GM19463 (cell line): ENCODE results near the gene MRPS35.

Source experiments
- ATAC-seq: cut with Tn5 transposase; IDR thresholded peaks from one replicate; pipeline ENCODE4 v1.9.1; 2021; ENCODE audit warnings: mild to moderate bottlenecking, moderate library complexity; ENCODE audit not compliant: unreplicated experiment

Gene MRPS35

GRCh38 chr12:27771481-27772327, 61.1 kb downstream of the MRPS35 start:
- ATAC-seq: no peak

DNA sequence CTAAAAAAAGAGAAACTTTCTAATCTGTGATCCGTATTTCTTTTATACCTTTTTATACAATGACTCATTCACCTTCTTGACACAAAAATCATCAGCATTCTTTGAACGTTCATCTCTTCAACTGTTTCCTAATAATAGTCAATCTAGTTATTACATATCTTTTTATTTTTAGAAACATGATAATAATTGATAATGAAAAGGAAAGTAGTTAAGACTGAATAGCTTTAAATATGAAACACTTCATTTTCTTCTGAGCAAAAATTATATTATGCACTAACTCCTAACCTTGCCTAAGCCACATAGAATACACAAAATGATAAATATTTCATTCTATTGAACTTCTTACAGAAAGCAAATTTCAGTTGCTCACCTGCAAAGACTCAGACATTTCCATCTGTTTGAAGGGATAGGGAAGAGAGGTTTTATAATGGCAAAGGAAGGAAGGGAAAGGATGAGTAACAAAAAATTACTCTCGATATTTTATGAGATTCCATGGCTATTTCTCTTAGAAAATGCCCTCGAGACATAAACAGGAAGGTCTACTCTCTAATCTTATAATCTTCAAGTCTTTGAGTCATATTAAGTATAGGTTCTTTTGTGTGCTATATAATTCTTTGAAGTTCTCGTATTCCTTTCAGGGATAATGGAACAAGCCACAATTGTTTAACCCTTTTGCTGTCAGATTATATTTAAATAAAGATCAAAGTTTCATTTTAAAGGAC, 61.9 kb downstream of the MRPS35 start:
- no peak for ATAC-seq

- no peak for ATAC-seq
Observed at GRCh38 chr12:27777141-27777540, 66.5 kb downstream of the MRPS35 start.

DNA sequence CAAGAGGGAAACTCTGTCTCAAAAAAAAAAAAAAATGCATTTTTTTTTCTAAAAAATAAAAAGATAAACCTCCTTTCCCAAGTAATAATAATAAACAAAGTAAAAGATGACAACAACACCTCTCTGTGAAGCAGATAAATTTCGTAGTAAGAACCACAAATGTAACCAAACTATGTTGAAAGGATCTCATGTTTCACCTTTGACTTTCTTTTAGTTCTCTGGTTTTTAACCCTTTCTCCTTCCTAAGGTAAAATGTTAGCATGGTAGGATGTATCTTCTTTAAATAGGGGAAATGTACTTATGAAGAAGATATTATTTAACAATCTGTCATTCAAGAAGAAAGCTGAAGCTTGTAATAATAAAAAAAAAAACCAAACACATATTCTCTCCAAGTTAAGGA, 67.6 kb downstream of the MRPS35 start:
- ATAC-seq: no peak

DNA sequence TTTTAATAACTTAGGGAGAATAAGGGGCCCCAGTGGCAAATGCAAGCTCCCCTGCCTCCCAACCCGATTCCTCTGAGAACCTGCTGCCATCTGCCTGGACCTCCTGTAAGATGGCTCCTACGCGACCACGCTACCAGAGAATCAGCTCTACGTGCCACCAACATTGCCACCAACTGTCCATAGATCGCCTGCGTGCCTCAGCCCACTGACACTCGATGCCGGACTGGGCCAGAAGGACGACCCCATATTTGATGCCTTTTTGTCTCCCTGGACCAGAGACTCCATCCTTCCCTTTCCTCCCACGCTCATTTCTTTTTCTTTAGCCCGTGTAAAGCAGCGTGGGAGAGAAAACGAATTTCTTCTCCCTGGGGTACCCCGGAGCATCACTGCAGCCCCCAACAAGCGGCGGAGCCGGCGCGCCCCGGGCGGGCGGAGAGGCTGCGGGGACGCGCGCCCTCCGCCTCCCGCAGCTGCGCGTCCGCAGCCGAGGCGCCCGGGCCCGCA, 68.8 kb downstream of the MRPS35 start:
- peak; percentile 9 for ATAC-seq

DNA sequence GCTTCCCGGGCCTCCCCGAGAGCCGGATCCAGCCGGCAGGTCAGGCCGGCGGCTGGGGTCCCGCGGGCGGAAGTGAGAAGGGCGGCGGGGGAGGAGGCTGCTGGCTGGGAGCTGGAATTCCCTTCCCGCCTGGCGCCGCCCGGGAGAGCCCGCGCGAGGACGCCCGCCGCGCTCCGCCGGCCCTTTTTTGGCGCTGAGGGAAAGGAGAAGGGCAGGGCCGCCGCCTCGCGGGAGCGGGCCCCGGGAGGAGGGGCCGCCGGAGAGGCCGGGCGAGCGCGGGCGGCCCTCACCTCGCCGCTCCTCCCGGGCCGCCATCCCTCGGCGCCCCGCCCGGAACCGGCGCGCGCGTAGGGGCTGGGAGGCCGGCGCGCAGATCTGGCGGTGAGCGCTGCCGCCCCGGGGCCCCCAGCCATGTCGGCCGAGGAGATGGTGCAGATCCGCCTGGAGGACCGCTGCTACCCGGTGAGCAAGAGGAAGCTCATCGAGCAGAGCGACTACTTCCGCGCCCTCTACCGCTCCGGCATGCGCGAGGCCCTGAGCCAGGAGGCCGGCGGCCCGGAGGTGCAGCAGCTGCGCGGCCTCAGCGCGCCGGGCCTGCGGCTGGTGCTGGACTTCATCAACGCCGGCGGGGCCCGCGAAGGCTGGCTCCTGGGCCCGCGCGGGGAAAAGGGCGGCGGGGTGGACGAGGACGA, 69.4 kb downstream of the MRPS35 start, which contains the start of the genes KLHL42 and MANSC4:
TSS of gene KLHL42 (plus strand) at position 314 of the 692 bp plus-strand sequence. CDS start at position 412, 98 bp downstream.
TSS of gene MANSC4 (minus strand) at position 317 of the 692 bp plus-strand sequence. CDS start 8,960 bp downstream, outside the sequence.
- ATAC-seq: peak; percentile 73

DNA sequence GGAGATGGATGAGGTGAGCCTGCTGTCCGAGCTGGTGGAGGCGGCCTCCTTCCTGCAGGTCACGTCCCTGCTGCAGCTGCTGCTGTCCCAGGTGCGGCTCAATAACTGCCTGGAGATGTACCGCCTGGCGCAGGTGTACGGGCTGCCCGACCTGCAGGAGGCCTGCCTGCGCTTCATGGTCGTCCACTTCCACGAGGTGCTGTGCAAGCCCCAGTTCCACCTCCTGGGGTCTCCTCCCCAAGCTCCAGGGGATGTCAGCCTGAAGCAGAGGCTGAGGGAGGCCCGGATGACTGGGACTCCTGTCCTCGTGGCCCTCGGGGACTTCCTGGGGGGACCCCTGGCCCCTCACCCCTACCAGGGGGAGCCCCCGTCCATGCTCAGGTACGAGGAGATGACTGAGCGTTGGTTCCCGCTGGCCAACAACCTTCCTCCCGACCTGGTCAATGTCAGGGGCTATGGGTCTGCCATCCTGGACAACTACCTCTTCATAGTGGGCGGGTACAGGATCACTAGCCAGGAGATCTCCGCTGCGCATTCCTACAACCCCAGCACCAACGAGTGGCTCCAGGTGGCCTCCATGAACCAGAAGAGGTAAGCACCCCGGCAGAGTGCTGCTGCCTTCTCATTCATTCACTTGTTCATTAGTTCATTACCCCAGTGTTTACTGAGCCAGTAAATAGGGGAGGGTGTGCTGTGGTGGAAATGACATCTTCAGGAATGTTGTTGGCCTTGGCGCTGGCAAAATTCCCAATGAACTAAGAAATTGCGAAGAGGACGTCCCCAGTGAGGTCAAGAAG, 70.2 kb downstream of the MRPS35 start:
- peak; percentile 25 for ATAC-seq

- no peak for ATAC-seq
Observed at GRCh38 chr12:27781680-27782079, 71.0 kb downstream of the MRPS35 start.

DNA sequence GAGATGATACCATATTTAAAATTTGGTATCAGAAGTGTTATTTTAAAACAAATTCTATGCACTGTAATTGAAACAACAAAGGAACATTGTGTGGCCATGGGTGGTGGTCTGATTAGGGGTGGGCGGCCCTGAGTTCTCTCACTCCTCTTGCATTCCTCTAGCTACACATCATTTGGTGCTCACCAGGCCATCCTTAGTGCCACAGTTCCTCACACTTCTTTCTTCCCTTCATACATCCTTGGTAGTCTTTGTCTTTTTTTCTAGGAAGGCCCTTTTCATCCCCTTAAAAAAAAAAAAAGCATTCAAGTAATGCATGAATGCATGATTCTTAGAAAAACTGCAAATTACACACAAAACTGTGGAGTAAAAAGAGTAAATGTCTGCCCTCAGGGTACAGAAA, 71.8 kb downstream of the MRPS35 start:
- no peak for ATAC-seq

DNA sequence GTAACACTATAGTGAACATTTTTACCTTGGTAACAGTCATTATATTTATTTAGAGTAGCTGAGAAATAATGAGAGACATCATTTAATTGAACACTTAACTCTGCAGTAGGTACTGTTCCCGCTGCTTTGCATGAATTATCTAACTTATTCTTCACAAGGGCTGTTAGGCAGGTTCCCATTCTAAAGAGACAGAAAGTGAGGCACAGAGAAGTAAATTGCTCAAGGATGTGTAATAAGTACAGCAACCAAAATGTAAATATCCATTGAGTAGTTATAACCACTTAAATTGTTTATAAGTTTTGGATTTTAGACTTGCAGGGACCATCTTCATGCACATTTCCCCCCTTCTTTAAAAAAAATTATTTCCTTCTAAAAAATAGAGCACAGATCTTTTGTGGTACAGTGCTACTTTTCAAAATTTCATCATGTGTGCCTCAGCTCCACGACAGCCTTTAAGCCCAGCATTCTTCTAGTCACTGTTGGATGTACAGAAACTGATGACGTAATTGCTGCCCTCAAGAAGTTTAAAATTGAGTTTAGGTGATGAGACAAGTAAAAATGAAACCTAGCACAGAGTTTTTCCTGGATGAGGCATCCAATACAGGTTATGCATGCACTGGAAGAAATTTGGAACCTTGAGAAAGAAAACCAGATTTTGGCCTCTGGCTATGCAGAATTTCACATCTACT, 75.4 kb downstream of the MRPS35 start:
- no peak for ATAC-seq

DNA sequence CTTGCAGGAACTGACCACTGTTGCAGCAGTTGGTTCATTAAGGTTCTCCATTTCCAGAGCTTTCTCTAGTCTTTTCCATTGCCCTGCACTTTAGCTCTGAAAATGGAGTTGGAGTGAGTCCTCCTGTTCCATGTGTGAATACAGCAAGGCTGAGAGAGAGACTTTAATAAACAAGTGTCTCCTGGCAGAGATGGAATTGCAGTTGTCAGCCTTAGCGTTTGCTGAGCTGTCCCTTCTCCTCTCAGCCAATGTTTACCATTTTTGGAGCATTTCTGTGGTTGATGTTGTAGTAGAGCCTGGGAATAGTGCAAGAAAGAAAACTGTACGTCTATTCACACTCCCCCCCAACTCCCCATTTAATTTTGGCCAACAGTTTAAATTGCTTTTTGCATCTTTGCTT, 76.9 kb downstream of the MRPS35 start:
- no peak for ATAC-seq

GRCh38 chr12:27790179-27790578, 79.5 kb downstream of the MRPS35 start:
- no peak for ATAC-seq

GRCh38 chr12:27794818-27795584, 84.4 kb downstream of the MRPS35 start:
- ATAC-seq: no peak

DNA sequence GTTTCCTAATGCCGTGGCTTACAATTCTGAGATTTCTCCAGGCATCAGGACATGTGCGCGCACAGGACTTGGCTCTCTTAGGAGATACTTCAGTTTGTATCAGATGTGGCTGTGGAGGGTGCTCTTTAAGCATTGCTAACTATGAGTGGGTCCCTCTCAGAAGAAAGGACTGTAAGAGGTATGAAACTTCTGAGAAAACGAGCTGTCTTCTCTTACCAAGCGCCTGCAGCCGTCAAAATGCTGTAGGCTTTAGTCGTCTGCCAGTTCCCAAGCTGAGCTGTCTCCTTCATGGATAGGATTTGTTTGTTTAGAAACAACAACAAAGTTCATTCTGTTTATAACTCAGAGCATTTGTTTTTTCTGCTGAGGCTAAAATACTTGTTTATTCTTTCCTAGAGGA, 85.5 kb downstream of the MRPS35 start:
- ATAC-seq: no peak

DNA sequence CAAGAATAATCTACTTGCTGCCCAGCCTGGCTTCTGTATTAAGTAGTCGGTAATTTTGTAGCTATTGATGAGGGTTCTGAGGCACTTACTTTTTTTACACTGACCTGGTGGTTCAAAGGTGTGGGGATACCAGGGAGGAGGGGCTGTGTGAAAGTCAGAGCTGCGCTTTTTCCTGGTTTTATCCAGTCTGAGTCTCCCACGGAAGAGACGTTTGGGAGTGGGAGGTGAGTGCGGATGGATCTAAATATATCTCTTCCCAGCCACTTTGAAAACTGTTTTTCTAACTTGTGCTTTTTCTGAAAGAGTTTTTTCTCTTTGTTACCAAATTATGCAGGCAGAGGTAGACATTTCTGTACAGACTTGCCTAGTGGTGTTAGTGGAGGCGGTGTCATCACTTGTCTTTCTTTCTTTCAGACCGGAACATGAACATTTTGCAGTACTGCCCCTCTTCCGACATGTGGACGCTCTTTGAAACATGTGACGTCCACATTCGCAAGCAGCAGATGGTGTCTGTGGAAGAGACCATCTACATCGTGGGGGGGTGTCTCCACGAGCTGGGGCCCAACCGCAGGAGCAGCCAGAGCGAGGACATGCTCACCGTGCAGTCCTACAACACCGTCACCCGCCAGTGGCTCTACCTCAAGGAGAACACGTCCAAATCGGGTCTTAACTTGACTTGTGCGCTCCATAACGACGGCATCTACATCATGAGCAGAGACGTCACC, 86.8 kb downstream of the MRPS35 start:
- no peak for ATAC-seq

- no peak for ATAC-seq
Observed at GRCh38 chr12:27800819-27801218, 90.2 kb downstream of the MRPS35 start.

GRCh38 chr12:27801630-27802029, 91.0 kb downstream of the MRPS35 start:
- no peak for ATAC-seq

GRCh38 chr12:27802511-27802910, 91.9 kb downstream of the MRPS35 start:
- ATAC-seq: no peak
